Nephron (organoid): Measurements from ENCODE around the gene FNBP1.

Experiments
- H3K27ac Mint-ChIP-seq, 3 experiments: 2 replicates each; pipeline ENCODE4 v1.8.0; 2020; ENCODE audit warnings: mixed read lengths in 3 of 3, mild to moderate bottlenecking in 2 of 3, moderate library complexity in 1 of 3
- H3K27me3 Mint-ChIP-seq: 2 replicates; pipeline ENCODE4 v1.8.0; 2021; ENCODE audit warnings: low read depth, mild to moderate bottlenecking, moderate library complexity, mixed read lengths
- H3K36me3 Mint-ChIP-seq: 2 replicates; pipeline ENCODE4 v1.8.0; 2020; ENCODE audit warnings: low read depth, mixed read lengths
- H3K4me1 Mint-ChIP-seq: 2 replicates; pipeline ENCODE4 v1.8.0; 2020; ENCODE audit warnings: mixed read lengths
- H3K4me3 Mint-ChIP-seq, 3 experiments: 2 replicates each; pipeline ENCODE4 v1.8.0; 2020; ENCODE audit warnings: mild to moderate bottlenecking in 3 of 3, mixed read lengths in 3 of 3, moderate library complexity in 2 of 3
- H3K9me3 Mint-ChIP-seq: 2 replicates; pipeline ENCODE4 v1.8.0; 2020; ENCODE audit warnings: mixed read lengths
- TF ChIP-seq, protein P1 (sequence below), 3 experiments: fragments of 200-600 bp; sonication (generic); IDR thresholded peaks; one replicate each; pipeline ENCODE4 v1.5.0; 2021; ENCODE audit warnings: antibody characterized with exemption in 3 of 3; ENCODE audit not compliant: unreplicated experiment in 3 of 3

FNBP1 gene

GRCh38 chr9:129934041-129934591 lies 108.9 kb downstream of the FNBP1 start:
- peaks cover 42% of the 10 kb centered on the region for H3K4me1 Mint-ChIP-seq
- H3K9me3 Mint-ChIP-seq, result no peaks in the 10 kb centered on the region
- H3K4me3 Mint-ChIP-seq, result no peak overlapping the region
- H3K36me3 Mint-ChIP-seq, result peaks cover 16% of the 10 kb centered on the region
- TF ChIP-seq, protein P1, sequence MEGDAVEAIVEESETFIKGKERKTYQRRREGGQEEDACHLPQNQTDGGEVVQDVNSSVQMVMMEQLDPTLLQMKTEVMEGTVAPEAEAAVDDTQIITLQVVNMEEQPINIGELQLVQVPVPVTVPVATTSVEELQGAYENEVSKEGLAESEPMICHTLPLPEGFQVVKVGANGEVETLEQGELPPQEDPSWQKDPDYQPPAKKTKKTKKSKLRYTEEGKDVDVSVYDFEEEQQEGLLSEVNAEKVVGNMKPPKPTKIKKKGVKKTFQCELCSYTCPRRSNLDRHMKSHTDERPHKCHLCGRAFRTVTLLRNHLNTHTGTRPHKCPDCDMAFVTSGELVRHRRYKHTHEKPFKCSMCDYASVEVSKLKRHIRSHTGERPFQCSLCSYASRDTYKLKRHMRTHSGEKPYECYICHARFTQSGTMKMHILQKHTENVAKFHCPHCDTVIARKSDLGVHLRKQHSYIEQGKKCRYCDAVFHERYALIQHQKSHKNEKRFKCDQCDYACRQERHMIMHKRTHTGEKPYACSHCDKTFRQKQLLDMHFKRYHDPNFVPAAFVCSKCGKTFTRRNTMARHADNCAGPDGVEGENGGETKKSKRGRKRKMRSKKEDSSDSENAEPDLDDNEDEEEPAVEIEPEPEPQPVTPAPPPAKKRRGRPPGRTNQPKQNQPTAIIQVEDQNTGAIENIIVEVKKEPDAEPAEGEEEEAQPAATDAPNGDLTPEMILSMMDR (IDR thresholded peaks at IDR 0.05; ENCODE audit: unreplicated experiment in 3 of 3), result no peak
- no peaks in the 10 kb centered on the region for H3K27me3 Mint-ChIP-seq
- peak overlapping the region; percentile 82 to 91 (median 85) for H3K27ac Mint-ChIP-seq

DNA sequence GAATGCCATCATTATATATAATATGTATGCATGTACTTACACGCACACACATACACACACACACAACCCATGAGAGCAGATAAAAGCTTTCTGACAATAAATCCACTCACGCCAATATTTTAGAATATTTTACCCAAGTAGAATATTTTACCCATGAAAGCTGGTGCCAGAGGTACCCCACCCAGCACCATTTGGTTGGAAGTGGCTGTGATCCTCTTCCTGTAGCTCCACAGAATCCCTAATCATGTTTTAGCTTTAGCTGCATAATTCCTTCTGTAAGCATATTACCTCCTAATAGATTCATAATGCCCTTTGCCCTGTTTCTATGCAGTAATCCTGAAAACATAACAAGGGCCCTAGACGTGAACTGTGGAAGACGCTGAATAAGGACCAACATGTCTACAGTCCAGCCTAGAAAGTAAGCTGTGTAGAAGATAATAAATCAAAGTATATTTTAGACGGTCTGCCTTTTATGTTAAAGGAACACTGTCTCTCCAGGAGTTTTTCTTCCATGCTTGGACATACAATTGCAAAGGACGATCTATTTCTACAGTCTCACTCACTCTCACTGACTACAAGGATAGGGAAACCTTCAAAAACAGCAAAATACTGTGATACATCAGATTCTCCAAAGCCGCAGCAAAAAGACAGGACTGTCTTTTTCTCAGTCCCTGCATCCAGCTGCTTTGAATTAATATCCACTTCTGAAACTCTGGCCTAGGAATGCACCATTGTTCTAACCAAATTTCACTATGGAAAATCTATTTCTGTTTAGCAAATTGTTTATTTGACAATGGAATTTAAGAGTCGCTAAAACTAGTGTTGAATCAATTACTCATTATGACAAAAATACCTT lies 109.6 kb downstream of the FNBP1 start:
- H3K36me3 Mint-ChIP-seq, result peaks cover 12% of the 10 kb centered on the region
- H3K4me3 Mint-ChIP-seq, result no peak overlapping the region
- TF ChIP-seq, protein P1 (IDR thresholded peaks at IDR 0.05; ENCODE audit: unreplicated experiment in 3 of 3), result no peak
- H3K9me3 Mint-ChIP-seq, result no peaks in the 10 kb centered on the region
- peaks cover 38% of the 10 kb centered on the region for H3K4me1 Mint-ChIP-seq
- no peaks in the 10 kb centered on the region for H3K27me3 Mint-ChIP-seq
- peak overlapping the region; percentile 82 to 91 (median 85) for H3K27ac Mint-ChIP-seq

- Mint-ChIP-seq H3K36me3 (peaks cover 14% of the 10 kb centered on the region), H3K9me3 (no peaks in the 10 kb centered on the region), H3K4me3 (peak overlapping the region; percentile 1 to 6 (median 5)), H3K4me1 (peaks cover 35% of the 10 kb centered on the region), H3K27ac (peak overlapping the region; percentile 82 to 91 (median 85)), H3K27me3 (no peaks in the 10 kb centered on the region)
- TF ChIP-seq, protein P1 (IDR thresholded peaks at IDR 0.05; ENCODE audit: unreplicated experiment in 3 of 3), result no peak
Observed at GRCh38 chr9:129932303-129933151, 110.5 kb downstream of the FNBP1 start.

- Mint-ChIP-seq H3K27me3 (no peaks in the 10 kb centered on the region), H3K27ac (no peak overlapping the region), H3K36me3 (peaks cover 26% of the 10 kb centered on the region), H3K4me3 (no peak overlapping the region), H3K9me3 (no peaks in the 10 kb centered on the region), H3K4me1 (peaks cover 33% of the 10 kb centered on the region)
- TF ChIP-seq, protein P1 (IDR thresholded peaks at IDR 0.05; ENCODE audit: unreplicated experiment in 3 of 3), result no peak
Observed at GRCh38 chr9:129930743-129931142, 112.2 kb downstream of the FNBP1 start.

DNA sequence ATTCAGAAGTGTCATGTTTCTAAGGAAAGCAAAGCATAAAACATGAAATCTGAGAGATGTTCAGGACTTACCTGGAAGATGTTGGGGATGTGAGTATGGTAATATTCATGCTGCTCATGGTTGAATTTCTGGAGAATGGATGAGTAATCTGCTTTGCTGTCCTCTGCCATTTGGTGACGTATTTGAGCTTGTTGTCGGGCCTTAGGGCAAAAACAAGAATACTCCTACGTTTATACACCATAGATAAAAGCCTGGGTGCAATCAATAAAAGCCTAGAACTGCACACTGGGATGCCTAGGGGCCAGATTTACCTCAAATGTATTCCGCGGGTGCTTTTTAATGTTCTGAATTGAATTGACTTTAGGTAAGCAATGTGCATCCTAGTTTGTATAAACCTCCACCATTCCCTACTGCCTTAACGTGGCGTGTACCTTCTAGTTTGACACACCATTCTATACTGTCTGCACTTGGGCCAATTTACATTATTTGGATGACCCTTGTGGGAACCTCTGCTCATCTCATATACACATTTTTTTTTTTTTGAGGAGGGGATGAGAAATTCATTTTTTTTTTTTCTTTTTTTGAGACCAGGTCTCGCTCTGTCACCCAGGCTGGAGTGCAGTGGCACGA lies 113.4 kb downstream of the FNBP1 start:
- H3K4me3 Mint-ChIP-seq, result no peak overlapping the region

More for the DNA sequence above, 113.4 kb downstream of the FNBP1 start:
- H3K36me3 Mint-ChIP-seq, result peaks cover 30% of the 10 kb centered on the region
- peaks cover 29% of the 10 kb centered on the region for H3K4me1 Mint-ChIP-seq
- H3K27me3 Mint-ChIP-seq, result no peaks in the 10 kb centered on the region
- TF ChIP-seq, protein P1 (IDR thresholded peaks at IDR 0.05; ENCODE audit: unreplicated experiment in 3 of 3), result no peak
- H3K27ac Mint-ChIP-seq, result no peak overlapping the region
- no peaks in the 10 kb centered on the region for H3K9me3 Mint-ChIP-seq
